Measurements from ENCODE around the gene LAIR1.

LAIR1 gene

DNA sequence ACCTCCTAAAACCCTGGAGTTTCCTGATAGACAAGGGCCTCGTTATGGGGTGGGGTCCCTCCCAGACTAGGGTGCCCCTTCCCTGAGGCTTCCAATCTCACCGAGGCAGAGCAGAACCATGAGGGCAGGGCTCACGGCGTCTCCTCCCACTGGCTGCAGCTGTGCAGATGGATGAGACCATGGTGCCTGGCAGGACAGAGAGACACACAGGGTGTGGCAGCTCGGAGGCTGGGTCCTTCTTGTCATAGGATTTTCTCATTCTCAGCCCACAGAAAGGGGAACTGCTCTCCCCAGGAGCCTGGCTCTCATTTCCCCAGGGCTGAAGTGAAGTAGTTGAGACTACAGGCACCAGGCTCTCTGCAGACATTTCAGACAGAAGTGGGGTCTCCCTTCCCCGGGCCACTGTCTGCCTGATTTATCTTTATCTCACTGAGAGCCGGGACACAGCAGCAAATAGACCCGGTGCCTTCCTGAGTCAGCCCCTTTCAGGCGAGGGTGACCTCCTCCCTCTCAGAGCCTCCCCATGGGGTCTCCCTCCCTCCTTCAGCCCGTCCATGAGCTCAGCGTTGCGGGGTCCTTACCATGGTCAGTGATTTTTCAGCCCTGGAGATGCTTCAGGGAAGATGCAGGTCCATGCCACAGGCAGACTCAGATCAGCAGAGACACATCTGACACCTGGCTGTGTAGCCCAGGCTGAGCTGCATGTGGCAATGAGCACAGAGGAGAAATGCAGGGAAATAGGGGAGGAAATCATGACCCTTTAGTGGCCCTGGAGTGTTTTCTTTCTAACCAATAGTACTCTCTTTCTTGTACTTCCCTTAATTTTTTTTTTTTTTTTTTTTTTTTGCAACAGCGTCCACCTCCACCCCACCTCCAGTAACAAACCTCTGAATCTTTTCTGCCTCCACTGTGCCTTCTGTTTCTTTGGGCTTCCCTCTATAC is 52.0 kb downstream of the LAIR1 start, which contains the start of gene LILRA5:
Gene LILRA5 (minus strand): TSS at position 731 of the 942 bp plus-strand sequence. CDS start 147 bp downstream, at position 584.
- no peak for DNase-seq

DNA sequence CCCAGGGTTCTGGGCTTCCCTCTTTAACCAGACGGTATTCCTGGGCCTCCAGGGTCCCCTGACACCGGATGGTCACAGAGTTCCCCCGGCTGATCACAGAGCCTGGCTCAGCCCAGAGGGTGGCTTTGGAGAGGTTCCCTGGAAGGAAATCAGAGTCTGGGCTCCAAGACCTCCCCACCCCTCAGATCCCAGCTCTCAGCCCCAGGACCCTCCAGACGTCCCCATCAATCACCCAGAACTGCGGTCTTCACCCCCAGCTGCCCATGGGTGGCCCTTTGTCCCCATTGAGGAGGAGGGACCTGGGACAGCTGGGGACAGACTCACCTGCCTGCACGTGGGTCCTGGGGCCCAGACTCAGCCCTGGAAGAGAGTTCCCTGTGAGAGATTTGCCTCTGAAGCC is 52.7 kb downstream of the LAIR1 start:
- DNase-seq, result no peak

DNA sequence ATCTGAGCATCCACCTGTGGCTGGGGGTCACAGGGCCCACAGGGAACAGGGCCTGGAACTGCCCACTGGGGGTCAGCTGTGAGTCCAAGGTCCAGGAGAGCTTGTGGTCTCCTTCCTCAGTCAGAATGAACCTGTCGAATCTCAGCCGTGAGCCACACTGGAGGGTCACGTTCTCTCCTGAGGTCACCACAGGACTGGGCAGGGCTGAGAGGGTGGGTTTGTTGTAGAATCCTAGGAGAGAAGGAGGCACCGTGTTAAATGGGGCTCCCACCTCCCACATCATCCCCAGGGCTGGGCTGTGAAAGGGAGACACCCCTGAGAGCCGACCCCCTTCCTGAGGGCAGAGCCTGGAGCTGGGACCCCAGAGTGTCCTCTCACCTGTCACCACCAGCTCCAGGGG is 53.2 kb downstream of the LAIR1 start:
- no peak for DNase-seq

DNA sequence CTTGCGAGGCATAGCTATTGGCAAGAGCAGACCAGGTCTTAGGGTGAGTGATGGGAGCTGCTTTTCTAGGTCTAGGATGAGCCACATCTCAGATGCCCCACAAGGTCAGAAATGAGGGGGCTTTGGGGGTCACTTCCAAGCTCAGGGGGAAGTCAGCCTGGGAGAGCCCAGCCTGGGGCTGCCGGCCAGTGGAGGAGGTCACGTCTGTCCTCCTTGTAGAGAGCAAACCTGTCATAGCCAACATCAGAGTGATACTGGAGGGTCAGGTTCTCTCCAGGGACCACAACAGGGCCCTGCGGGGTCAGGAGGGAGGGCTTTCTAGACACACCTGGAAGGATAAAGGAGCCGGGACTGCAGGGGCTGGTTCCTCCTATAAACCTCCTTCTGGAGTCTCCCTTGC is 54.2 kb downstream of the LAIR1 start:
- DNase-seq, result no peak

DNA sequence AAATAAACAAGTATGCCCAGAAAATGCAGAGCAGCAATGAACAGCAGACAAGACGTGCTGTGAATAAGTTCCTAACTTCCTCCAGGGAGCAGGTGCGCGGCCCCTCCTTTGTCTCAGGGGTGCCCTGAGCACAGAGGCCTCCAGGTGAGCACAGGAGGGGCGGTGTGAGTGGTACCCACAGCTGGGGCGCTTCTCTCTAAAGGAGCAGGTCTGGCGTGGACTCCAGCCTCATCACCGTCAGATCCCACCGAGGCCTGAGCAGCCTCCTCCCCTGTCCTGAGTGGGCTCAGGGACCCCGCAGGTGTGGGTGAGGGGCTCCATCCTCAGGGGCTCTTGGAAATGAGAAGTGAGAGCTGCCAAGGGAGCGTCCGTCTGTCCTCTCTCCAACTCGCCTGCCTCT is 54.9 kb downstream of the LAIR1 start:
- no peak for DNase-seq

DNA sequence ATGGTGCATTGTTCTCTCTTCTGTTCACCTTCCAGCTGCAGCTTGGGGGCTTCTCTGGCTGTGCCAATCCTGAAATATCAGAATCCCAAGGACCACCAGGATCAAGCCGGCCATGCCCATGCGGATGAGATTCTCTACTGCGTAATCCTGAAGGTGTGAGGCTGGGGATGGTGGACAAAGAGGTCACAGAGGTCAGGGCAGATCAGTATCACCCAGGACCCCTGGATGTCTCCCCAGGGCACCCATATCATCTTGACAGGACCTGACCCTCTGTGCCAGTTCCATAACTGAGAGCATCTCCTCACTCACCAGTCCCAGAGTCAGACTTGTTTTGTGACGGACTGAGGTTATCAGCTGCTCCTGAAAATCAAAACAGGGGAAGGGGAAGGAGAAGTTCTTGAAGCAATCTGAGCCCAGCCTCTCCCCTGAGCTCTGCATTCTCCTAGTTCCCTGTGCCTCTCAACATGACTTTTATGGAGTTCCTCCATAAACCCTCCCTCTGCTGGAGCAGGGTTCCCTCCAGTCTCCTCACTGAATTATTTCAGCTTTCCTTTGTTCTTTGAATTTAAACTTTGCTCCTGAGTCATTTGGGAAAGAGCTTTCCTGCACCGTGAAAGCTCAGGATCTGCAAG is 57.2 kb downstream of the LAIR1 start:
- DNase-seq, result no peak

DNA sequence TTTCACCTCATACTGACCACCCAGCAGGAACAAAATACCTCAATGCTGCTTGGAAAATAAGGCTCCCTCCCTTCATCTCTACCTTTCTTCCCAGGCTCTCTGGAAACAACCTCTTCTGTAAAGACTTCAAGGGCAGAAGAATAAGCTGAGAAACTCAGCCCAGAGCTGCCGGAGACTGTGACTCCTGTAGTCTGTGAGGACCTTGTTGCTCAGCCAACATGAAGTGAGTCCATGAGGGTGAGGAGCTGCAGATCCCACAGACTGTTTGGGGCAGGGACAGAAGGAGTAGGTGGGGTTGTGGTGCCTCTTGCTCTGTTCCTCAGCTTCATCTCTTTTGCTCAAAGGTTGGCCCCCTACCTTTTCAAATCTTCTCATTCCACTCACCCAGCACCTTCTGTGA is 59.6 kb downstream of the LAIR1 start:
- no peak for DNase-seq

DNA sequence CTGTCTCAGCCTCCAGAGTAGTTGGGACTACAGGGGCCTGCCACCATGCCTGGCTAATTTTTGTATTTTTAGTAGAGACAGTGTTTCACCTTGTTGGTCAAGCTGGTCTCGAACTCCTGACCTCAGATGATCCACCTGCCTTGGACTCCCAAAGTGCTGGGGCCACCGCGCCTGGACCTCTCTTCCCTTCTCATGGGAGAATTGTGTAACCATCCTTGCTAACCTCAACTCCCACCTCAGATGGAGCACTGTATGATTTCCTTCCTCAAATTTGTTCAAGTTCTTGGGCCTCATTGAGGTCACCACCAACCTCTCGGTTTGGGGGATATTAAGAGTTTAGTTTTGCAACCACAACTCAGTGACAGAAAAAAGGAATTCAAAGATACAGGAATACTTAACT is 62.5 kb downstream of the LAIR1 start:
- no peak for DNase-seq
